GM12864 (cell line): ENCODE data around the gene PDGFRB.

Experiments used
- DNase-seq: peaks from one replicate; pipeline ENCODE4 v3.0.0-alpha.2; 2011; ENCODE audit warnings: low read depth
- H3K4me3 ChIP-seq: 2 replicates; pipeline ENCODE4 v1.5.1; 2011; ENCODE audit warnings: mild to moderate bottlenecking, low read depth, low read length, control low read depth
- CTCF ChIP-seq: IDR thresholded peaks from 2 replicates; pipeline ENCODE4 v1.5.1; 2011; ENCODE audit warnings: low read depth, mild to moderate bottlenecking, moderate library complexity, low read length, control low read depth, inconsistent platforms; ENCODE audit errors: missing control alignments

The PDGFRB gene

GRCh38 chr5:150160448-150161081 lies 4.9 kb upstream of the PDGFRB start:
- no peak overlapping the region for H3K4me3 ChIP-seq
- DNase-seq: no peak
- no peak for TF ChIP-seq CTCF

GRCh38 chr5:150159741-150160179 lies 4.1 kb upstream of the PDGFRB start:
- TF ChIP-seq CTCF: no peak
- DNase-seq: no peak
- no peak overlapping the region for H3K4me3 ChIP-seq

- no peak for DNase-seq
- TF ChIP-seq CTCF: no peak
- no peak overlapping the region for H3K4me3 ChIP-seq
These were observed 3.4 kb upstream of the PDGFRB start for GRCh38 chr5:150159031-150159430.

GRCh38 chr5:150158170-150158949 lies 2.7 kb upstream of the PDGFRB start:
- no peak overlapping the region for H3K4me3 ChIP-seq
- TF ChIP-seq CTCF: no peak
- no peak for DNase-seq

GRCh38 chr5:150157168-150157567 lies 1.5 kb upstream of the PDGFRB start:
- no peak for TF ChIP-seq CTCF
- no peak overlapping the region for H3K4me3 ChIP-seq
- no peak for DNase-seq

- no peak for TF ChIP-seq CTCF
- DNase-seq: no peak
- H3K4me3 ChIP-seq: no peak overlapping the region
These were observed 895 bp upstream of the PDGFRB start for GRCh38 chr5:150156540-150156939.
